GM13976 (cell line): Measurements from ENCODE around the gene PRXL2A.

Source experiments
- DNase-seq: peaks from one replicate; pipeline ENCODE4 v3.0.0; 2012; ENCODE audit warnings: low spot score
- in situ Hi-C: fragments of 300-500 bp; cut with MboI; formaldehyde crosslinking; loops from one replicate; pipeline ENCODE4 v1.12.0; 2022; ENCODE audit warnings: low sequenced_read_pairs, mixed read lengths, inconsistent platforms; ENCODE audit not compliant: unreplicated experiment
- TF ChIP-seq, protein P1 (sequence below): IDR thresholded peaks from 2 replicates; pipeline ENCODE4 v1.5.1; 2012; ENCODE audit warnings: borderline replicate concordance, mild to moderate bottlenecking; ENCODE audit not compliant: insufficient read depth; ENCODE audit errors: extremely low read depth, missing control alignments, control extremely low read depth

The PRXL2A gene

GRCh38 chr10:80379701-80380100, 28.6 kb upstream of the PRXL2A start:
- TF ChIP-seq, protein P1, sequence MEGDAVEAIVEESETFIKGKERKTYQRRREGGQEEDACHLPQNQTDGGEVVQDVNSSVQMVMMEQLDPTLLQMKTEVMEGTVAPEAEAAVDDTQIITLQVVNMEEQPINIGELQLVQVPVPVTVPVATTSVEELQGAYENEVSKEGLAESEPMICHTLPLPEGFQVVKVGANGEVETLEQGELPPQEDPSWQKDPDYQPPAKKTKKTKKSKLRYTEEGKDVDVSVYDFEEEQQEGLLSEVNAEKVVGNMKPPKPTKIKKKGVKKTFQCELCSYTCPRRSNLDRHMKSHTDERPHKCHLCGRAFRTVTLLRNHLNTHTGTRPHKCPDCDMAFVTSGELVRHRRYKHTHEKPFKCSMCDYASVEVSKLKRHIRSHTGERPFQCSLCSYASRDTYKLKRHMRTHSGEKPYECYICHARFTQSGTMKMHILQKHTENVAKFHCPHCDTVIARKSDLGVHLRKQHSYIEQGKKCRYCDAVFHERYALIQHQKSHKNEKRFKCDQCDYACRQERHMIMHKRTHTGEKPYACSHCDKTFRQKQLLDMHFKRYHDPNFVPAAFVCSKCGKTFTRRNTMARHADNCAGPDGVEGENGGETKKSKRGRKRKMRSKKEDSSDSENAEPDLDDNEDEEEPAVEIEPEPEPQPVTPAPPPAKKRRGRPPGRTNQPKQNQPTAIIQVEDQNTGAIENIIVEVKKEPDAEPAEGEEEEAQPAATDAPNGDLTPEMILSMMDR = no peak
- in situ Hi-C loops = loop anchor here (10.0 kb wide), 1 partner anchor 125 kb away; no protein-coding TSS in a partner anchor
- DNase-seq = no peak

DNA sequence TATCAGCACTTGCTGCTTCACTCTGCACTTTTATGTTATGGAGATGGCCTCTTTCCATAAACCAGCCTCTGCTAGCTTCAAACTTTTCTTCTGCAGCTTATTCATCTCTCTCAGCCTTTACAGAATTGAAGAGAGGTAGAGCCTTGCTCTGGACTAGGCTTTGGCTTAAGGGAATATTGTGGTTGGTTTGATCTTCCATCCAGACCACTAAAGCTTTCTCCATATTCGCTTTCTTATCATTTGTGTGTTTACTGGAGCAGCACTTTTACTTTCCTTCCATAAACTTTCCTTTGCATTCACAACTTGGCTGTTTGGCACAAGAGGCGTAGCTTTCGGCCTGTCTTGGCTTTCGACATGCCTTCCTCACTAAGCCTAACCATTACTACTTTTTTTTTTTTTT, 28.2 kb upstream of the PRXL2A start:
- TF ChIP-seq, protein P1 = no peak
- in situ Hi-C loops = loop anchor here (10.0 kb wide), 1 partner anchor 125 kb away; no protein-coding TSS in a partner anchor
- DNase-seq = no peak

- TF ChIP-seq, protein P1 = peak; percentile 52
- in situ Hi-C loops = loop anchor here (10.0 kb wide), 1 partner anchor 122 kb away; no protein-coding TSS in a partner anchor
- peak; percentile 64 for DNase-seq
Observed at GRCh38 chr10:80382989-80383388, 25.4 kb upstream of the PRXL2A start.

DNA sequence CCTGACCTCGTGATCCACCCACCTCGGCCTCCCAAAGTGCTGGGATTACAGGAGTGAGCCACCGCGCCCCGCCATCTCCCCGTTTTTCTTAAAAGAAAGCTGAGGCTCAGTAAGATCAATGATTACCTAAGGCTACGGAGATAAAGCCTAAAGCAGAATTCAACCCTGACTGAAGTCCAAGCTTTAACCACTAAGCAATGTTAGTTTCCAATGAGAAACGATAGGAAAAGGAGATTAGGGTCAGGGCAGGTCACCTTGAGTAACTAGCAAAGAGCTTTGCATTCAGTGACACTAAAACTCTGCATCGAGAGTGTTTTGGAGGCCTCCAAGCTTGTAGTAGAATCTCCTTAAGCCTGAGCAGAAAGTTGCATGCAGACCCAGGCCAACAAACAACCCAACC, 17.6 kb upstream of the PRXL2A start:
- in situ Hi-C loops = no loop called here
- no peak for DNase-seq
- TF ChIP-seq, protein P1 = no peak

- DNase-seq = no peak
- in situ Hi-C loops = no loop called here
- TF ChIP-seq, protein P1 = no peak
Observed at GRCh38 chr10:80392250-80392649, 16.1 kb upstream of the PRXL2A start.

GRCh38 chr10:80394358-80394916, 13.9 kb upstream of the PRXL2A start:
- in situ Hi-C loops = no loop called here
- TF ChIP-seq, protein P1 = no peak
- no peak for DNase-seq
